ENCODE results near the gene TBC1D19.

The TBC1D19 gene

DNA sequence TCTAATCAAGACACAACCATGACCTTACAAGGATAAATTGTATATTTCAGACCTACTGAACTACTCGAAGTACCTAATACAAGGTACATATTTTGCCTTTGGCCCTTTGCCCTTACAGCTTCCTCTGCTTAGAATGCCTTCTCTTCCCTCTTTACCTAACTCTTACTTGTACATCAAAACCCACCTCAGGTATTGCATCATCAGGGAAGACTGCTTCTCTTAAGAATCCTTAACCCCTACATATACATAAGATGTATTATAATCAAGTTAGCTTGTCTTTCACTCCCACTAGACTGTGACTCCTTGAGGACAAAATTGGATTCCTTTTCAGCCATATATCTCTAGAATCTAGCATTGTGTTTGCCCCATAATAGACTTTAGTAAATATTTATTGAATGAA lies 175.0 kb downstream of the TBC1D19 start:
- in situ Hi-C loops (cut with MboI; ENCODE audit: low pct_unique_long_range_greater_than_20kb, low sequenced_read_pairs), result no loop called here

DNA sequence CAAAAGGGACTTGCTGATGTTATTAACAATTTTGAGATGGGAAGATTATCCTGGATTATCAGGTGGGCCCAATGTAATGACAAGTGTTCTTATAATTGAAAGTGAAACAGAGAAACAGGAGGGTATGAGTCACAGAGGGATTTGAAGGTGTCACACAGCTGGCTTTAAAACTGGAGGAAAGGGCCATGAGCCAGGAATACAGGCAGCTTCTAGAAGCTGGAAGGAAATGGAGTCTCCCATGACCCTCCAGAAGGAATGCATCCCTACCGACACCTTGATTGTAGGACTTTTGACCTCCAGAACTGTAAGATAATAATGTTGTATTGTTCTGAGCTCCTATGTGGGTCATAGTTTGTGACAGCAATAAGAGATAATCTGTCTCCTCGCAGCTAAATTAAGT lies 178.8 kb downstream of the TBC1D19 start:
- no peak for DNase-seq
- in situ Hi-C loops (cut with MboI; ENCODE audit: low pct_unique_long_range_greater_than_20kb, low sequenced_read_pairs), result no loop called here

More for the DNA sequence above, 175.0 kb downstream of the TBC1D19 start:
- DNase-seq, result no peak

DNA sequence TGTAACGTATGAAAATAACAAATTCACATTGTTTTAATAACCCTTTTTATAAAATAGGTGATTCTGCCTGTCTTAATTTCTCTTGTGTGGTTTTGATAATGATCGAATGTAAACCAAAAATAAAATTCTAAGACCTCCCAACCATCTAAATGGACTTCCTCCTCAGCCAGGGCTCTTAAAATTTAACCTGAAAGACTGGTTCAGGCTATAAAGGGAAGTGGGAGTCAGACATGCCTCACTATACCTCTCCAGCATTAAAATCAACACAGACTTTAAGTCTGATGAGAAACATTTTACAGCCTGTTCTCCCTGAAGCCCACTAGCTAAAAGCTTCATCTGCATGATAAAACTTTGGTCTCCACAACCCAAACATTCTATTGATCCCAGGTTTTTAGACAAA lies 179.2 kb downstream of the TBC1D19 start:
- DNase-seq, result peak; percentile 55
- in situ Hi-C loops (cut with MboI; ENCODE audit: low pct_unique_long_range_greater_than_20kb, low sequenced_read_pairs), result no loop called here

DNA sequence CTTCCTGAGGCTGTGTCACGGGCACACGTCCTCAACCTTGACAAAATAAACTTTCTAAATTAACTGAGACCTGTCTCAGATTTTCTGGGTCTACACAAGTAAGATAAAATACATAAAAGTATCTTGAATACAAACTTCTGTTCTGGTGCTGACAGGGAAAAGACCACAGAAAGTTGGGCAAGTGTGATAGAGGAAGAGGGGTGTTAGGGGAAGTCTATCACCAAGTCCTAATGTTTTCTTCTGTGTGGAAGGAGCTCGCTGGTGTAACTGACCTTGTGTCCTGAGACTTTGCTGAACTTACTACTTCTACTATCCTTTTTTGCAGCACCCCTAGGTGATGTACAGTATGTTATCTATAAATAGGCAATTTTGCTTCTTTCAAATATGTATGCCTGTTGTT lies 179.8 kb downstream of the TBC1D19 start:
- in situ Hi-C loops (cut with MboI; ENCODE audit: low pct_unique_long_range_greater_than_20kb, low sequenced_read_pairs), result no loop called here
- DNase-seq, result peak; percentile 45

DNA sequence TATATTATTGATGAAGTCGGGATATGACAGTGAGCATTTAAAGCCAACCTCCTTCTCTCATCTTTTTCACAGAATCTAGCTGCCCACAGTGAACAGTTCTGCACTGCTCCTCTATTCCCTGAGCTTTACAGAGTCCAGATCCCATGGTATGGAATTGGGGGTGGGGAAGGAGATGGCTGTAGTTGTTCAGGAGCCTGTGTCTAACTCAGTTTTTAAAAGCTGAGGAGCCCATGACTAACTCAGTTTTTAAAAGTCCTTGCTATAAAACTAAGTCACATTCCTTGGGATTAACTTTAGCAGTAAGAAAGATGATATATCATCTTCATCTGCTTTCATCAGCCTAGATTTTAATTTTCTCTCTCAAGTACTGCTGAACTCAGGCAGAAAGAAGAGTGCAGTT lies 180.3 kb downstream of the TBC1D19 start:
- in situ Hi-C loops (cut with MboI; ENCODE audit: low pct_unique_long_range_greater_than_20kb, low sequenced_read_pairs), result no loop called here
- DNase-seq, result no peak

DNA sequence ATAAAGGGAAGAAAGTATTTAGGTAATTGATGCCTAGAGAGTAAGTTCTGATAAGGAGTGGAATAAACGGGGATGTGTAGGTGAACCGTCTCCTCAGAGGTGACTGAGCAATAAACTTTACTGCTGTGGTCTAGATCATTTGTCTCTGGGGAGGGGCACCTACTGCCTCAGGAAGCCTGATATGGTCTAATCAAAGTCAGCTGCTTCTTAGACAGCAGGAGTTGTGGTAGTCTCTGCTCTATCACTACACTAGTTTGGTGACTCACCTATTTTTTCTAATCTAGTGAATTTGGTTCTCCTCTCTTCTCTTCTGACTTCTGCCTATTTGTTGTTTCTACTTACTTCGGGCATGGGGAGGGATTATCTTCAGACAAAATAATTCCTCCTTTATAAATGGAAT lies 181.6 kb downstream of the TBC1D19 start:
- in situ Hi-C loops (cut with MboI; ENCODE audit: low pct_unique_long_range_greater_than_20kb, low sequenced_read_pairs), result no loop called here
- no peak for DNase-seq

DNA sequence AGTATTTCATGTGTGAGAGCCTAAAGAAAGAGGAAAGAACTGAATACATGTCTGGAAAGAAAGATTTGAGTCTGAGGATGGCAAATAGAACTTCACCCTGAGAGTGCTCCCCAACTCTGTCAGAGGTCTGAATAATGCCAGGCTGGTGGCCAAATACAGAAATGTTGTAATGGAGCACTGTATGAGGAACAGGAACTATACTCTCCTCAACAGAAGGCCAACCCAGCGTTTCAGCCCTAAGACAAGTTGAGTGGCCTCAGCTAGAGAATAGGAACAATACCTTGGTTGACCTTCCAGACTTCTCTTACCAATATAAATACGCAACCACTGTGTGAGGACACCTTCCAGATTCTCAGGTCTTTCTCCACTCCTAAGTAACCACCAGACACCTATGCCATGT lies 182.3 kb downstream of the TBC1D19 start:
- DNase-seq, result no peak
- in situ Hi-C loops (cut with MboI; ENCODE audit: low pct_unique_long_range_greater_than_20kb, low sequenced_read_pairs), result no loop called here

DNA sequence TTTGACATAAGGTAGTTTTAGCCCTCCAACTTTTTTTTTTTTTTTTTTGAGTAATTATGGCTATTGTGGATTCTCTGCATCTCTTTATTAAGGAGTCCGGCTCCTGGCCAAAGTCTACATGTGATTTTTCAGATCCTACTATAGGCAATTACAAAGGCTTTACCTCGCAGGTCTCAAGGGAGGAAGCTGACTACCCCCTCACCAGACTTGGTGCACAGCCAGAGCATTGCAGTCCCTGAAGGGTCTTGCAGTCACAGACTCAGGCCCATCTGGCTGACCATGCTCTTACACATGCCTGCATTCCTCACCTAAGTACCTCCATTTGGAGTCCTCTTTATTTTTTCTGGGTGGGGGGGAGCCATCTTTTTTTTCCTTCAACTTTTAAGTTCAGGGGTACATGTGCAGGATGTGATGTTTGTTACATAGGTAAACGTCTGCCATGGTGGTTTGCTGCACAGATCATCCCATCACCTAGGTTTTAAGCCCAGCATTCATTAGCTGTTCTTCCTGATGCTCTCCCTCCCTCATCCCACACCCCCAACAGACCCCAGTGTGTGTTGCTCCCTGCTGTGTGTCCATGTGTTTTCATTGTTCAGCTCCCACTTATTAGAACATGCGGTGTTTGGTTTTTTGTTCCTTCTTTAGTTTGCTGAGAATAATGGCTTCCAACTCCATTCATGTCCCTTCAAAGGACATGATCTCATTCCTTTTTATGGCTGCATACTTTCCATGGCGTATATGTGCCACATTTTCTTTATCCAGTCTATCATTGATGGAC lies 188.4 kb downstream of the TBC1D19 start:
- no peak for DNase-seq
- in situ Hi-C loops (cut with MboI; ENCODE audit: low pct_unique_long_range_greater_than_20kb, low sequenced_read_pairs), result no loop called here

DNA sequence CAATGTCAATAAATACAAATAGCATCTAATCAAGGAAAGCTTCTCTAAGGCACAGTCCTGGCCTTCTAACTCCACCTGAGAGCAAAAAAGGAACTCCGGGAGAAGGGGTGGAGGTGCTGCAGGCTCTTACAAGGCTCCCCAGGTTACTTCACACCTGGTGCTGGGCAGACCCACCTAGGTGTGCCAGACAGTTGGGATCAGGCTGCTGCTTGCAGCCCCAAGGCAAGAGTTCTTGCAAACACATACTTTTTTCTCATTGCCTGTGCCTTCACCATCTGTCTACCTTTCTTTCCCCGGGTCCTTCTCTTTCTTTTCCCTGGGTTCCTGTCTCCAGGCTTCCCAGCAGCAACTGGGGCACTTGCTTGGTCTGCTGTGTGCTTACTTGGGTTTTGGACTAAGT lies 195.3 kb downstream of the TBC1D19 start:
- no peak for DNase-seq
- in situ Hi-C loops (cut with MboI; ENCODE audit: low pct_unique_long_range_greater_than_20kb, low sequenced_read_pairs), result no loop called here

DNA sequence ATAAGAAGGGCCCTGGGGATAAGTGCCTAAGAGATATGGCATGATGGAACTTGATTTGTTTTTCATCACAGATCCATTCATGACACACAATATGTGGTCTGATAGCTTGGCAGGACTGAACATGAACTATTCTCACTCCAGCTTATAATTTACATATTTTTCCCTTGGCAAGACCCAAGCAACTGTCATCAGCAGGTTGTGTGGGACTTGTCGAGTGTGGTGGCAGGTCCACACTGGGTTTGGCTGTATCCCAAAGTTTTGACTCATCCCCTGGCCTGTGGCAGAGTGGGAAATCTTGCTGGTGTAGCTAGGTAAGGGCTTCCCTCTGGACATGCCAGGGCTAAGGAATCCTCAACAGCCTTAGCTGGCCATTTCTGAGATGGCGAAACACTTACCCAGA lies 195.8 kb downstream of the TBC1D19 start:
- in situ Hi-C loops (cut with MboI; ENCODE audit: low pct_unique_long_range_greater_than_20kb, low sequenced_read_pairs), result no loop called here
- DNase-seq, result no peak

DNA sequence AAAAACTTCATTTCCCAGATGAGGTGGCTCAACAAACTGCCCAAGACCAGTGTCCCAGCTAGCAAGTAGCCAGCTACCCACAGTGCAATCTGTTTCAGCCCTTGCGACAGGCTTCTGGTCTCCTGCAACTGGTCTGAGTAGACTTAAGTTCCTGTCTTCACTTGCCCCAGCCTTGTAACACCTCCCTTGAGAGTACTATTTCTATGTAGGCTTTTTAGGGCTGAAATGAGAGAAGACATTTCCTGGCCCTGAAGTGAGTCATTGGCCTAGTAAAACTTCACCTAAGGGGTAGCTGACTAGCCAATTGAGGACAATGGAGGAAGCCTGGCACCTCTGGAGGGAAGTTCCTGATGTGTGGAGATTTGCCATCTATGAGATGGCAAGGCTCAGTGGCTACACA lies 196.7 kb downstream of the TBC1D19 start:
- in situ Hi-C loops (cut with MboI; ENCODE audit: low pct_unique_long_range_greater_than_20kb, low sequenced_read_pairs), result no loop called here
- no peak for DNase-seq

DNA sequence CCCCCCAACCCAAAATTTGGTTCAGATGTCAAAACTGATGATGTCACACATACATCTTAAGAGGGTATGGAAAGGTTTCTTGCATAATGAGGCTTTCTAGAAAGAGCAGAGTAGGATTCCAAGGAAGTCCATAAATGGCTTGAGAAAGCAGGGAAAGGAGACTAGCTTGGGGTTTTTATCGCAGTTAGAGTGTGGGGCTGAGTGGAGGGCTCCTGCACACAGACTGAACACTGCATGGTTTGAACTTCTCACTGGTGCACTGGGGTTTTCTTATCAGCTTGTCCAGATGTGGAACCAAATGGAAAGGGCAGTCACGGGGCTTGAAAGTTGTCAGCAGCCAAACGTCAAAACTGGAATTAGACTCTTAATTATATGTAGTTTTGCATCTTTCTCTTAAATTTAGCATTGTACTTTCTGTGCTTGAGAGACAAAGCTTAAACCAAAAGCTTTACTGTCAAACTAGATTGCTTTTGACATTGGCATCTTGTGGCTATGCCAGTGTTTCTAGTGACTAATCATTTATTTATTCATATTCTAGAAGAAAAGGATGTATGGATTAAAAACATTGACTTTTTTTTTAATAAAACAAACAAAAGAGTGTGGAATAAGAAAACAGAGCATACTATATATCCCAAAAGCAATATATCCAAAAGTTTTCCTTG lies 198.4 kb downstream of the TBC1D19 start:
- in situ Hi-C loops (cut with MboI; ENCODE audit: low pct_unique_long_range_greater_than_20kb, low sequenced_read_pairs), result no loop called here
- peak; percentile 20 for DNase-seq

DNA sequence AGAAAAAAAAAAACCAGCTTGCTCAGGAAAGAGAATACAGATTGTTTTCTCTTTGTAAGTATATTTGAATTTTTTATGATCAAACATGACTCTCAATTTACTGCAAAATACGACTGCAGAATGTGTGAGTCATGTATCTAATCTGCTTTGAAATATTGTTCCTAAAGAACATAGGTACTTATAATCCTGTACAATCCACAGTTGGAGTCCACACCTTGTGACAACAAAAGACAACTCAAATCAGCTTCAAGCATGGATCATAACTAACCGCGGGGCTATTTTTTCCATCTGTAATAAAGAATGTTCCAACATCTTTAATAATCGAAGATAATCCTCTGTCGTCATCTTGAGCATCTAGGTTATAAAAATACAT lies 198.9 kb downstream of the TBC1D19 start:
- DNase-seq, result no peak
- in situ Hi-C loops (cut with MboI; ENCODE audit: low pct_unique_long_range_greater_than_20kb, low sequenced_read_pairs), result no loop called here

DNA sequence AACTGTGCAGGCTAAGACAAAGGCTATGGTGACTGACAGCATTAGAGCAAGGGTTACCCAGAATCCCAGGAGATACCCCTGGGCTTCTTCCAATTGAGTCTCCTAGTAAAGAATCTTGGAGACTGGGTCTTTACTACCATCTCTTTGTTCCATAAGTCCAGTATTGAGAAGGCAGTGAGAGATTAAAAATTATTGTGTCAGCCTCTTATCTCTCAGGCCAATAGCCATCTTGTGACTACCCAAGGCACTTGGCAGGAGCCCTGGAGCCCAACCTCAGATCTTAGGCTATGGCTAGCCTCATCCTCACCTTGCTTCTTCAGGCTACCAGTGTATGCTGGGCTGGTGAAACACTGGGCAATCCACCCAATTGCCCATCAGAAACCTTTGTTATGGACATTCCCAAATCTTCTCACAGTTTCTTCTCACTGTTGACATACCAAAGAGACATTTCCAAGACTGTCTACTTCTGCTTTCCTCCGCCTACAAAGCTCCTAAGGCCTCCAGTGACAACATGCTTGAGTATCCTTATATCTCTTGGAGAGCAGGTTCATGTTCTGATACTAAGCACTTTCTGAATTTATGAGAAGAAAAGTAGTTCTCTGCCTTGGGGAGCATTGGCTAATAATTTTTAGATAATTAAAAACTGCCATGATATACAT lies 200.5 kb downstream of the TBC1D19 start:
- in situ Hi-C loops (cut with MboI; ENCODE audit: low pct_unique_long_range_greater_than_20kb, low sequenced_read_pairs), result no loop called here
- DNase-seq, result no peak

DNA sequence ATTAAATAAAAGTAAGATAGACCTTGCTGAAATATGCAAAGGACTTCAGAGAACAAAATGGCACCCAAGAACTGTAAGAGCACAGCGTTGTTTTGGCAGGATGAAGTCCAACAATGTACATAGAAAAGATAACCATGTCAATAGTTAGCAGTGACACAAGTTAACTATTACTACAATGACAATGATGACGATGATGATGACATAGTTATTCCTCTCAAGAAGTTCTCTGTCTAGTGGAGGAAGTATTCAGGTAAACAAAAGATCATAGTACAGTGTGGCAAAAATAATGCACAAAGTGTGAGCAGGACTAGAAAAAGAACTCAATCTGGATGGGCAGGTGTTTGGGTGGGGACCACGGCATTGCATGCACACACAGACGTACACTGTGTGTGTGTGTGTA lies 201.4 kb downstream of the TBC1D19 start:
- in situ Hi-C loops (cut with MboI; ENCODE audit: low pct_unique_long_range_greater_than_20kb, low sequenced_read_pairs), result no loop called here
- DNase-seq, result no peak

DNA sequence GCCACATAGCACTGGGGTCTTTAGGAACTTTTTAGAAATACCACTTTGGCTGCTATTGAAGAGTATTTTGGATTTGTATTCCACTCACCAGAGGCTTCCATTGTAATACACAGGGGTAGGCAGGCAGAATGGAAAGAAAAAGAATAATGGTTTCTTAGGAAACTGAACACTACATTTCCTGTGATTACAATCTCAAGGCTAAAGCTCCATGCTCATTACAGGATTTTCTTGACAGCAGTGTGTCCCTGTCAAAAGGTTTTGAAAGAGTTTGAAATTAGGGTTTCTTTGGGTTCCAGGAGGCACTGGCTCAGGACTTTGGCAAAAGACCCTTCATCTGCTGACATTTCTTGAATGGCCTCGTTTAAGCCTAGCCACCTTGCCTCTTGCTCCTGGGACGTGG lies 201.9 kb downstream of the TBC1D19 start:
- no peak for DNase-seq
- in situ Hi-C loops (cut with MboI; ENCODE audit: low pct_unique_long_range_greater_than_20kb, low sequenced_read_pairs), result no loop called here

DNA sequence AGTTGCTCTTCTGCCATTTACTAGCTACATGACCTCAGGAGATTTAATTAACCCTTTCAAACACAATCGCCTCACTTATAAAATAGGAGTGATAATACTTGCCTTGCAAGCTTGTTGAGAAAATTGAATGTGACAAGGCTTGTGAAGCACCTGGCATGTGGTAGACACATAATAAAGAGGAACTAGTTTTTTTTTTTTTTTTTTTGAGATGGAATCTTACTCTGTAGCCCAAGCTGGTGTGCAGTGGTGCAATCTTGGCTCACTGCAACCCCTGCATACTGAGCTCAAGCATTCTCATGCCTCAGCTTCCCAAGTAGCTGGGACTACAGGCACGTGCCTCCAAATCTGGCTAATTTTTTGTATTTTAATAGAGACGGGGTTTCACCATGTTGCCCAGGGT lies 203.0 kb downstream of the TBC1D19 start:
- DNase-seq, result peak; percentile 69
- in situ Hi-C loops (cut with MboI; ENCODE audit: low pct_unique_long_range_greater_than_20kb, low sequenced_read_pairs), result no loop called here

DNA sequence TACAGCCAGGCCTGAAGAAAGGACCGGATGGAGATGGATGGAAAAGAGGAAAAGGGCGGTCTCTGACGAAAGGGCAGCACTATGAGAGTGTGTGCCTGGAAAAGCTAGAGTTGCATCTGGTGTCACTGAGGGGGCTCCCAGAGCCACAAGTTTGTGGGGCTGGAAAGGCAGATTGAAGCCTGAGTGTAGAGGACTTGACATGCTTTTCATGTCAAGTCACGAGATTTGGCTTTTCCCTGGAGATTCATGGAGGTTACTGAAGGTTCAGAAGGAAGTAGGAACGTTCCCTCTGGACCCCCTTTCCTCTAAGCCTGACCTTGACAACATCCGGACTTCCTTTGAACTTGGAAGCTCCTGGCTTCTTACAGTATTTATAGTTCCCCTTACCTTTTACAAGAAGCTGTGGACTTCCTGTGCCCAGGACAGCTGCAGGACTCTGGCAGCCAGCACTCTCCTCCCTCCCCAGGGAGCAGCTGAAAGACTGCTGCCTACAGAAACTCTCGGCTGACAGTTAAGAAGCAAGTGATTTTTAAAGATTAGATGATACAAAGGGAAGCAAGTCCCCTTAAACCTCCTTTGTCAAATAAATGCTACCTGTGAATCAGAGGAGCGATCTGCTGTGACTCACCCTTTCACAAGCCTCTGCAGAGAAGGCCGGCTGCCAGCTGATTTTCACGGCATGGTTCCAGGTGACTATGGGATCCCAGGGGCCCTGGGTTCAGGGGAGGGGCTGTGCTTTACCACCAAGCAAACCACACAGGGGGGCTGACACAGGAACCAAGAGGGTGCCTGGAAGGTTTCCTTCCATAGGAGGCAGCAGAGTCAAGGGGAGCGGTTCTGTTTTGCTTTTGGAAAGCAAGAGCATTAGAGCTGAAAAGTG lies 203.8 kb downstream of the TBC1D19 start:
- in situ Hi-C loops (cut with MboI; ENCODE audit: low pct_unique_long_range_greater_than_20kb, low sequenced_read_pairs), result no loop called here
- DNase-seq, result peak; percentile 50

DNA sequence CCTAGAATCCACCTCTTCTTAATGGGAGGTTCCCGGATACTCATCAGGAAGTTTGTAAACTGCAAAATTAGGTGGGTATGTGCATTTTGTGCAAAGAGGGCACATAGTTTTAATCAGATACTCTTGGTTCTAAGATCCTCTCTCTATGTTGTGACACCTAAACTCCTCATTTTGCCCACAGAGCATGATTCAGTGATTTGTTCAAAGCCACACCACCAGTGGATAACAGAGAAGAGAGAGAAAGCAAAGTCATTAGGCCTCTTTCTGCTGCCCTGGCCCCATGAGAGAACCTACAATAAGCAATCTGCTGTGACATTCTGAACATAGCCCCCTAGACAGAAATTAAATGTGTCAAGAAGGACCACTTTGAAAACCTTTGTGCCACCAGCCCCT lies 204.5 kb downstream of the TBC1D19 start:
- DNase-seq, result no peak
- in situ Hi-C loops (cut with MboI; ENCODE audit: low pct_unique_long_range_greater_than_20kb, low sequenced_read_pairs), result no loop called here

DNA sequence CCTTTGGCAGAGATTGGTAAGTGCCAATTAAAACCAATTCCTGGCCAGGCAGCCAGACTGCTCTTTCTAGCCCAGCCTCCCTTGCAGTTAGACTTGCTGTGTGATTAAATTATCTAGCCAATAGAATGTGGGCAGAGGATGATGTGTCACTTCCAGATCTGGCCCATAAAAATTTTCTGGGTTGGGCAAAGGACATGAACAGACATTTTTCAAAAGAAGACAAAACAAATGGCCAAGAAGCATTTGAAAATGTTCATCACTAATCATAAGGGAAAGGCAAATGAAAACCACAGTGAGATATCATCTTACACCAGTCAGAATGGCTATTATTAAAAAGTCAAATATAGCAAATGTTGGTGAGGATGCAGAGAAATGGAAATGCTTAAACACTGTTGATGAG lies 205.3 kb downstream of the TBC1D19 start:
- in situ Hi-C loops (cut with MboI; ENCODE audit: low pct_unique_long_range_greater_than_20kb, low sequenced_read_pairs), result no loop called here
- DNase-seq, result no peak
